Adrenal gland (tissue), 5 donors: ENCODE measurements around the gene DOCK1.

Experiments used
- POLR2A ChIP-seq, 2 donors: fragments of 450-650 bp; IDR thresholded peaks; one replicate each; pipeline ENCODE4 v1.6.1; 2017; ENCODE audit warnings: antibody characterized with exemption in 2 of 2, mild to moderate bottlenecking in 2 of 2, moderate library complexity in 1 of 2
- TF ChIP-seq, protein P1 (sequence below), 6 experiments: fragments of 450-650 bp in 4 of 6; fragments of 200-600 bp in 2 of 6; sonication (generic) in 1 of 6; IDR thresholded peaks; 1 replicate in 5 of 6; 2 replicates in 1 of 6; pipeline versions ENCODE4 v1.5.1 to v1.8.0; 2016 to 2021; ENCODE audit warnings: antibody characterized with exemption in 6 of 6, mild to moderate bottlenecking in 2 of 6, moderate library complexity in 1 of 6
- donor health status: DM: no; HTN: no; CAD: no.

DNA sequence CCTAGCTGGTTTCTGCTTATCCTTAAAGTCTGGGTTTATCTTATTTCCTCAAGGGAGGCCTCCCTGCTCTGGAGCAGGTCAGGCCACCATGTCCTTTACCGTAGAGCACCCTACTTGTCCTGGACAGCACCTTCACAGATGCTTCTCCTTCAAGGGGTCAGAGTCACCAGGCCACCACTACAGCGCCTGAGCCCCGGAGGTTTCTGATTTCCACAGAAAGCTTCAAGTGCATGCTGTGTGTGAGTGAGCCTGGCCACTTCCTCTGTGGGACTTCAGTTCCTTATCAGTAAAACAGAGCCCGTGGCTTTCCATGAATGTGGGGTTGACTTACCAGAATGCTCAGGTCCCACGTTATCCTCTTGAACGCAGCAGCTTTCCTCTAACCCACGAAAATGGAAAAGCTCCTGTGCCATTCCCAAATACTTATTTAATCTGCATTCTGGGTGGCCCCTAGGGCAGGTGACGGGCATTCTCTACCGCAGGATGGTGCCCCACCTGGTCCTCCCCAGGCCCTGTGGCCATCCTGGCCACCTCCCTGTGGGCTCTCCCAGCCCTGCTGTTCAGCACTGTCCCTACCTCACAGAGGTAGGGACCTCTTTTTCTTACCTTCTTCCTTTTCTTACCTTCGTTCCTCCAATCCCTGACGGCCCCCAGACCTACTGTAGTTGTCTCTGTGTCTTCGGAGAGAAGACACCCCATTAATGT is 1.4 kb upstream of the DOCK1 start:
- TF ChIP-seq, protein P1, sequence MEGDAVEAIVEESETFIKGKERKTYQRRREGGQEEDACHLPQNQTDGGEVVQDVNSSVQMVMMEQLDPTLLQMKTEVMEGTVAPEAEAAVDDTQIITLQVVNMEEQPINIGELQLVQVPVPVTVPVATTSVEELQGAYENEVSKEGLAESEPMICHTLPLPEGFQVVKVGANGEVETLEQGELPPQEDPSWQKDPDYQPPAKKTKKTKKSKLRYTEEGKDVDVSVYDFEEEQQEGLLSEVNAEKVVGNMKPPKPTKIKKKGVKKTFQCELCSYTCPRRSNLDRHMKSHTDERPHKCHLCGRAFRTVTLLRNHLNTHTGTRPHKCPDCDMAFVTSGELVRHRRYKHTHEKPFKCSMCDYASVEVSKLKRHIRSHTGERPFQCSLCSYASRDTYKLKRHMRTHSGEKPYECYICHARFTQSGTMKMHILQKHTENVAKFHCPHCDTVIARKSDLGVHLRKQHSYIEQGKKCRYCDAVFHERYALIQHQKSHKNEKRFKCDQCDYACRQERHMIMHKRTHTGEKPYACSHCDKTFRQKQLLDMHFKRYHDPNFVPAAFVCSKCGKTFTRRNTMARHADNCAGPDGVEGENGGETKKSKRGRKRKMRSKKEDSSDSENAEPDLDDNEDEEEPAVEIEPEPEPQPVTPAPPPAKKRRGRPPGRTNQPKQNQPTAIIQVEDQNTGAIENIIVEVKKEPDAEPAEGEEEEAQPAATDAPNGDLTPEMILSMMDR (IDR thresholded peaks at IDR 0.05) = no peak
- no peak for TF ChIP-seq POLR2A (IDR thresholded peaks at IDR 0.05)
